Measurements from ENCODE around the gene CACNB4. TPM values are rescaled to one million over a fixed set of nuclear protein-coding genes. Genes with fewer than 3 reads are reported as not detected.

CACNB4 gene
- total and polyA plus RNA-seq, 9 of the 15 experiments (the other 6 are each of a cell fraction or from before 2014, with no cell fraction given): 0.01 to 0.20 (median 0.04) TPM; not detected in 1

GRCh38 chr2:152025678-152026287 is 73.1 kb downstream of the CACNB4 start (continued):
- TF ChIP-seq ARID4B (CRISPR knock-in tag; IDR thresholded peaks at IDR 0.05): no peak
- no peak for TF ChIP-seq ZNF282 (CRISPR knock-in tag; IDR thresholded peaks at IDR 0.05)
- no peak for TF ChIP-seq ZBTB43 (CRISPR knock-in tag; IDR thresholded peaks at IDR 0.05)
- no peak for TF ChIP-seq PPARD (CRISPR knock-in tag; IDR thresholded peaks at IDR 0.05)
- 0 out of 2 replicates have a peak, but pooled peaks have one; percentile 7 for TF ChIP-seq SIN3B (IDR thresholded peaks at IDR 0.05; ENCODE audit: low read depth)
- peak; percentile 99 for TF ChIP-seq STAG1 (CRISPR knock-in tag; IDR thresholded peaks at IDR 0.05; ENCODE audit: borderline replicate concordance)
- no peak for TF ChIP-seq PML (IDR thresholded peaks at IDR 0.05; ENCODE audit: low read length)
- no peak for TF ChIP-seq MXI1 (IDR thresholded peaks at IDR 0.05; ENCODE audit: low read depth, low read length)
- no peak for TF ChIP-seq PCBP2 (IDR thresholded peaks at IDR 0.05; ENCODE audit: low read depth, low read length, poor library complexity, severe bottlenecking)
- TF ChIP-seq XRCC4 (IDR thresholded peaks at IDR 0.05; ENCODE audit: extremely low read depth, insufficient read depth, insufficient read length): no peak
- no peak for TF ChIP-seq MBD2 (IDR thresholded peaks at IDR 0.05; ENCODE audit: borderline replicate concordance, low read depth)
- no peak for TF ChIP-seq TEAD2 (tag; IDR thresholded peaks at IDR 0.05)
- TF ChIP-seq HLTF (IDR thresholded peaks at IDR 0.05): no peak
- no peak for TF ChIP-seq ETS2 (tag; IDR thresholded peaks at IDR 0.05; ENCODE audit: borderline replicate concordance, poor library complexity, severe bottlenecking)
- TF ChIP-seq KLF16 (IDR thresholded peaks at IDR 0.05): peak; percentile 34; the same call in 1 of the 2 replicates
- TF ChIP-seq SRSF7 (optimal IDR thresholded peaks at IDR 0.05; ENCODE audit: low read depth, low read length): no peak
- TF ChIP-seq ARNT (IDR thresholded peaks at IDR 0.05): peak in 1 of 2 experiments; percentile 83; a peak in 2 of 4 replicates
- no peak for TF ChIP-seq ZNF395 (CRISPR knock-in tag; IDR thresholded peaks at IDR 0.05)
- TF ChIP-seq ZFX (CRISPR knock-in tag; IDR thresholded peaks at IDR 0.05): no peak
- no peak for TF ChIP-seq MEF2A (IDR thresholded peaks at IDR 0.05; ENCODE audit: control insufficient read depth, low read depth, low read length)
- no peak for TF ChIP-seq KLF10 (CRISPR knock-in tag; IDR thresholded peaks at IDR 0.05)
- TF ChIP-seq HDAC1 (IDR thresholded peaks at IDR 0.05): no peak
- TF ChIP-seq HDAC3 (IDR thresholded peaks at IDR 0.05; ENCODE audit: borderline replicate concordance, partially characterized antibody): no peak
- no peak for TF ChIP-seq NUFIP1 (IDR thresholded peaks at IDR 0.05; ENCODE audit: partially characterized antibody)

All from K562 (cell line).